BJ (cell line): ENCODE results near the gene CDC14B. TPM values are rescaled to one million over a fixed set of nuclear protein-coding genes. Genes with fewer than 3 reads are reported as not detected.
A peak's percentile ranks its signal among the peaks of the same experiment; 100 is the strongest.

Experiments
- CTCF ChIA-PET: fragments of 350-600 bp; formaldehyde crosslinking; extraction: SDS; loops from one replicate; lab custom pipeline; 2021; ENCODE audit warnings: antibody characterized with exemption, inconsistent platforms; lab: Yijun Ruan, JAX
- POLR2A ChIA-PET: fragments of 300-600 bp; sonication (Branson Sonifier 250); formaldehyde crosslinking; extraction: SDS; loops from one replicate; lab custom pipeline; 2021; ENCODE audit warnings: antibody characterized with exemption; lab: Charles Lee
- DNase-seq: peaks from one replicate; pipeline ENCODE4 v3.0.0-alpha.2; 2011; ENCODE audit warnings: low read depth
- H3K27me3 ChIP-seq: 2 replicates; pipeline ENCODE4 v1.6.0; 2011; ENCODE audit warnings: low read length; ENCODE audit not compliant: control insufficient read depth, insufficient read depth
- H3K36me3 ChIP-seq: 2 replicates; pipeline ENCODE4 v1.5.1; 2011; ENCODE audit warnings: low read length; ENCODE audit not compliant: control insufficient read depth, insufficient read depth
- H3K4me3 ChIP-seq: 2 replicates; pipeline ENCODE4 v1.5.1; 2011; ENCODE audit warnings: low read depth, mild to moderate bottlenecking, control low read depth, low read length
- polyA plus RNA-seq: library from polyadenylated mRNA; depleted of rRNA; stranded (reverse); fragments of >200 nt; gene quantifications from 2 replicates; pipeline ENCODE4 v1.2.3, GENCODE V29; 2011
- TF ChIP-seq, protein P1 (sequence below): IDR thresholded peaks from 2 replicates; pipeline ENCODE4 v1.5.1; 2011; ENCODE audit warnings: low read depth, mild to moderate bottlenecking, control low read depth, inconsistent platforms, low read length, moderate library complexity; ENCODE audit not compliant: insufficient read depth

CDC14B gene
- polyA plus RNA-seq, 1 experiment = 12.1 TPM

DNA sequence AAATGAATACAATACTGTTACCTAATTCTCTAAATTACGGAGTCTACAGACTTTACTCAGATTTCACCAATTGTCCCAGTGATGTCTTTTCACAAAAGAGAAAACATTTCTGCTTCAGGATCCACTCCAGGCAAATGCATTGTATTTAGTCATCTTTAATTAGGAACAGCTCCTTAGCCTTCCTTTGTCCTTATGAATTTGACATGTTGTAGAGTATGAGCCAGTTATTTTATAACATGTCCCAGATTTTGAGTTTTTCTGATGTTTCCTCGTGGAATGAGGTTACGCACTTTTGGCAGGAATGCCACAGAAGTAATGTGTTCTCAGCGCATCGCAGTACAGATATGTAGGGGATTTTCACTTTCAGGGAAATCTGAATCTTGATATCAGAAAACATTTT lies 159.2 kb downstream of the CDC14B start:
- ChIA-PET POLR2A (no interaction called here), CTCF (interaction anchor here (1.1 kb wide), 1 partner anchor 143 kb away, joined by 3 read pairs; no protein-coding TSS in a partner anchor)
- TF ChIP-seq, protein P1, sequence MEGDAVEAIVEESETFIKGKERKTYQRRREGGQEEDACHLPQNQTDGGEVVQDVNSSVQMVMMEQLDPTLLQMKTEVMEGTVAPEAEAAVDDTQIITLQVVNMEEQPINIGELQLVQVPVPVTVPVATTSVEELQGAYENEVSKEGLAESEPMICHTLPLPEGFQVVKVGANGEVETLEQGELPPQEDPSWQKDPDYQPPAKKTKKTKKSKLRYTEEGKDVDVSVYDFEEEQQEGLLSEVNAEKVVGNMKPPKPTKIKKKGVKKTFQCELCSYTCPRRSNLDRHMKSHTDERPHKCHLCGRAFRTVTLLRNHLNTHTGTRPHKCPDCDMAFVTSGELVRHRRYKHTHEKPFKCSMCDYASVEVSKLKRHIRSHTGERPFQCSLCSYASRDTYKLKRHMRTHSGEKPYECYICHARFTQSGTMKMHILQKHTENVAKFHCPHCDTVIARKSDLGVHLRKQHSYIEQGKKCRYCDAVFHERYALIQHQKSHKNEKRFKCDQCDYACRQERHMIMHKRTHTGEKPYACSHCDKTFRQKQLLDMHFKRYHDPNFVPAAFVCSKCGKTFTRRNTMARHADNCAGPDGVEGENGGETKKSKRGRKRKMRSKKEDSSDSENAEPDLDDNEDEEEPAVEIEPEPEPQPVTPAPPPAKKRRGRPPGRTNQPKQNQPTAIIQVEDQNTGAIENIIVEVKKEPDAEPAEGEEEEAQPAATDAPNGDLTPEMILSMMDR = no peak
- H3K36me3 ChIP-seq = no peaks in the 10 kb centered on the region
- no peaks in the 10 kb centered on the region for H3K27me3 ChIP-seq
- no peak for DNase-seq
- H3K4me3 ChIP-seq = peak overlapping the region; percentile 12; the same call in 1 of the 2 replicates

DNA sequence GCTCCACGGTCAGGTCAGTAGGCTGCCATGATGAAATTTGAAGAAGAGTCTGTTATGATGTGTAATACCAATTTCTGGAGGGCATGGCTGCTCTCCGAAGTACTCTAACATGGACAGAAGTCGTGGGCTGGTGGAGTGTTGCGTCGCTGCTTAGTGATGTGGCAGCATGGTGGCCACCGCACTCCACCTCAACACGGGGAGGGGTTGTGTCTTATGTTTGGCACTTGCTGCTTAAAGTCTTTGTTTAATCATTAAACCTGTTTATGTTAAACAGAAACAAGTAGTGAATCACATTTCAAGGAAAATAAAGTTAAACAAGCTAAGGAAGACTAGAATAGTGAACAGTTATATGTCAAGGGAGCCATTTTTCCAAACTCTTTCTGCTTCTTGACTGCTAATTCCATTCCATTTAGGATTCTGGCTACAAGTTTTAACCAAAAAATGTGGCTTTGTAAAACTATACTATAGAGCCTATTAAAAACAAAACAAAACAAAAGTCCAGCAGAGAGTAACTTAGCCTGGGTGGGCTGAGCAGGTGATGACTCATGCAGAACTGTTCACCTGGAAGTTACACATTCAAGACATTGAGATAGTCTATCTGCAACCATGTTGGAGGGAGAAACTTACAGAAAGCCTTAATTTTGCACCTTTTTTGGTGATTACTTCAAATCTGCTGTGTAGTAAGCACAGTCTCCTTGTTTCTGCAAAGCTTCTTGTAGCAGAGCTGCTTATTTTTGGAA lies 160.2 kb downstream of the CDC14B start:
- POLR2A ChIA-PET = no interaction called here
- DNase-seq = no peak

DNA sequence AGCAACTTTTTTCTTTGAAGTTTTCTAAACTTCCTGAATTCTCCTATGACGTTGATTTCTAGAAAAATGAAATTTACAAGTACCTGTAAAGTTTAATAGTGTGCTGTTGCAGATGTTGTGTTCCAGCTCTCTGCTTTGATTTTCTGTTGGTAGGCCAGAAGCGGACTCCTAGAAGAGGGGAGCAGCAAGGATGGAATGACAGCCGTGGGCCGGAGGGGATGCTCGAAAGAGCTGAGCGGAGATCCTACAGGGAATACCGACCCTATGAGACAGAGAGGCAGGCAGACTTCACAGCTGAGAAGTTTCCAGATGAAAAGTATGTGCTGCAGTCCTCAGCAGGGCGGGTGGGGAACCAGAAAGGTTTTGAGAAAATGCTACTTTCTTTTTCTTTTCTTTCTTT lies 161.4 kb downstream of the CDC14B start:
- ChIA-PET POLR2A (no interaction called here), CTCF (interaction anchor here (1.0 kb wide), 1 partner anchor 109 kb away, joined by 4 read pairs; no protein-coding TSS in a partner anchor)
- no peaks in the 10 kb centered on the region for H3K36me3 ChIP-seq
- H3K4me3 ChIP-seq = no peak overlapping the region
- no peak for DNase-seq
- TF ChIP-seq, protein P1 = no peak
- H3K27me3 ChIP-seq = no peaks in the 10 kb centered on the region

More for the DNA sequence above, 160.2 kb downstream of the CDC14B start:
- H3K36me3 ChIP-seq = no peaks in the 10 kb centered on the region
- no peak overlapping the region for H3K4me3 ChIP-seq
- TF ChIP-seq, protein P1 = no peak
- CTCF ChIA-PET = interaction anchor here (1.1 kb wide), 1 partner anchor 142 kb away, joined by 3 read pairs; no protein-coding TSS in a partner anchor
- H3K27me3 ChIP-seq = no peaks in the 10 kb centered on the region

DNA sequence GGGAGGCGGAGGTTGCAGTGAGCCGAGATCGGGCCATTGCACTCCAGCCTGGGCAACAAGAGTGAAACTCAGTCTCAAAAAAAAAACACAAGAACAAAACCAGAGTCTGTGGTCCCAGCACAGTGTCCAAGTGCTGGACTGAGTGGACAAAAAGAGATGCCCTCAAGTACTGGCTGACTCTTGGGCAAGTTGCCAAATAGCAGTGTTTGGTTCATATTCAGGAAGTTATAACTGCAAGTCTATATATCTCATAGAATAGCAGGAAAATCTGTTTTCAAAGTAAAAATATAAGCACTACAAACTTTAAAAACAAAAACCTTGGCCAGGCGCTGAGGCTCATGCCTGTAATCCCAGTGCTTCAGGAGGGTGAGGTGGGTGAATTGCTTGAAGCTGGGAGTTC lies 162.4 kb downstream of the CDC14B start:
- no peak for DNase-seq
- ChIA-PET POLR2A (no interaction called here), CTCF (no interaction called here)

DNA sequence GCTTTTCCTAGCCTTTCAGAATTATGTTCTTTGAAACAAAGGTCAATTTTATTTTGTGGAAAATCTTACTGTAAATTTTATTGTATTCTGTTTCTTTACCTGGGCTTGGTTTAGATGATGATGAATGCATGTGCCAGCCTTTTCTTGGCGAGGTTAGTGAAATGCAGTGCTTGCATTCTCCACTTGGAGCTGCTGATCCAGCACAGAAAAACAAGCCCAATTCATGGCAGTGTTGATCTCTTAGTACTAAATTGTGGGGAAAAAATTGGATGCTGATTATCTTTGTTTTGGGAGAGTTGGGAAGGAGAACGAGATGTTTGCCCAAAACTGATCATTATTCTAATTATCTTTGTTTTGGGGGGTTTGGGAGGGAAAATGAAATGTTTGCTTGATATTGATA lies 166.0 kb downstream of the CDC14B start:
- Histone ChIP-seq H3K36me3 (no peaks in the 10 kb centered on the region), H3K27me3 (no peaks in the 10 kb centered on the region), H3K4me3 (no peak overlapping the region)
- DNase-seq = no peak
- ChIA-PET CTCF (interaction anchor here (0.6 to 1.7 kb wide), 3 partner anchors 13 to 214 kb away, joined by 3 to 8 read pairs (median 3); no protein-coding TSS in a partner anchor), POLR2A (interaction anchor here (0.7 kb wide), 1 partner anchor 28 kb away, joined by 18 read pairs; no protein-coding TSS in a partner anchor)
- TF ChIP-seq, protein P1 = peak; percentile 77

More for the DNA sequence above, 162.4 kb downstream of the CDC14B start:
- Histone ChIP-seq H3K36me3 (no peaks in the 10 kb centered on the region), H3K27me3 (no peaks in the 10 kb centered on the region), H3K4me3 (no peak overlapping the region)
- TF ChIP-seq, protein P1 = no peak
